GM23338 (cell line): ENCODE measurements around the gene FCER2. TPM values are rescaled to one million over a fixed set of nuclear protein-coding genes. Genes with fewer than 3 reads are reported as not detected.

ENCODE experiments used
- ATAC-seq: fragments of 200-7000 bp; cut with Tn5 transposase; 3 replicates; pipeline ENCODE4 v1.9.1; 2020
- DNase-seq: peaks from one replicate; pipeline ENCODE4 v3.0.0-alpha.2; 2015; ENCODE audit warnings: low spot score
- H2AFZ ChIP-seq: fragments of 200-600 bp; sonication (generic); 2 replicates; pipeline ENCODE4 v1.8.0; 2016; ENCODE audit warnings: antibody characterized with exemption, mild to moderate bottlenecking, moderate library complexity
- H3F3A ChIP-seq: fragments of 200-600 bp; sonication (generic); replicated peaks from 2 replicates; pipeline ENCODE4 v1.8.0; 2017; ENCODE audit warnings: antibody characterized with exemption, mixed run types, low read depth
- H3K27ac ChIP-seq: fragments of 200-600 bp; sonication (generic); 2 replicates; pipeline ENCODE4 v1.6.1; 2016; ENCODE audit warnings: low read depth
- H3K27me3 ChIP-seq: fragments of 200-600 bp; sonication (generic); 2 replicates; pipeline ENCODE4 v1.8.0; 2016; ENCODE audit warnings: mild to moderate bottlenecking, mixed run types, moderate library complexity; ENCODE audit not compliant: insufficient read depth
- H3K36me3 ChIP-seq: fragments of 200-600 bp; sonication (generic); 2 replicates; pipeline ENCODE4 v1.8.0; 2016; ENCODE audit warnings: mild to moderate bottlenecking; ENCODE audit not compliant: insufficient read depth
- H3K4me1 ChIP-seq: fragments of 200-600 bp; sonication (generic); 2 replicates; pipeline ENCODE4 v1.8.0; 2016; ENCODE audit warnings: mild to moderate bottlenecking, moderate library complexity; ENCODE audit not compliant: insufficient read depth
- H3K4me2 ChIP-seq: fragments of 200-600 bp; sonication (generic); 2 replicates; pipeline ENCODE4 v1.7.1; 2017; ENCODE audit warnings: mixed run types
- H3K4me3 ChIP-seq: fragments of 200-600 bp; sonication (generic); 2 replicates; pipeline ENCODE4 v1.6.1; 2016; ENCODE audit warnings: mixed run types
- H3K79me2 ChIP-seq: fragments of 200-600 bp; sonication (generic); replicated peaks from 2 replicates; pipeline ENCODE4 v1.8.0; 2017; ENCODE audit warnings: mild to moderate bottlenecking; ENCODE audit not compliant: insufficient read depth
- H3K9me2 ChIP-seq: fragments of 200-600 bp; sonication (generic); 2 replicates; pipeline ENCODE4 v1.8.0; 2017; ENCODE audit not compliant: insufficient read depth
- H4K20me1 ChIP-seq: fragments of 200-600 bp; sonication (generic); replicated peaks from 2 replicates; pipeline ENCODE4 v1.8.0; 2017; ENCODE audit warnings: mild to moderate bottlenecking; ENCODE audit not compliant: insufficient read depth
- H3K27ac Mint-ChIP-seq: 2 replicates; pipeline ENCODE4 v1.8.0; 2020; ENCODE audit warnings: inconsistent platforms, mild to moderate bottlenecking, moderate library complexity, mixed read lengths
- H3K27me3 Mint-ChIP-seq: 3 replicates; pipeline ENCODE4 v1.8.0; 2022; ENCODE audit warnings: low read depth, mild to moderate bottlenecking, moderate library complexity, mixed read lengths, inconsistent platforms; ENCODE audit not compliant: insufficient read depth, poor library complexity
- H3K36me3 Mint-ChIP-seq: 3 replicates; pipeline ENCODE4 v1.8.0; 2021; ENCODE audit warnings: low read depth, mild to moderate bottlenecking, inconsistent platforms, moderate library complexity, mixed read lengths
- H3K4me1 Mint-ChIP-seq: 3 replicates; pipeline ENCODE4 v1.8.0; 2020; ENCODE audit warnings: mild to moderate bottlenecking, inconsistent platforms, mixed read lengths
- H3K4me3 Mint-ChIP-seq: 3 replicates; pipeline ENCODE4 v1.8.0; 2021; ENCODE audit warnings: moderate library complexity, mild to moderate bottlenecking, inconsistent platforms, mixed read lengths
- H3K9me3 Mint-ChIP-seq: 3 replicates; pipeline ENCODE4 v1.8.0; 2020; ENCODE audit warnings: moderate library complexity, mild to moderate bottlenecking, inconsistent platforms, mixed read lengths
- CREB1 ChIP-seq: fragments of 250-450 bp; sonication (Bioruptor Pico); IDR thresholded peaks from 2 replicates; pipeline ENCODE4 v1.5.0; 2020; ENCODE audit warnings: low read depth, mild to moderate bottlenecking, moderate library complexity
- CTCF ChIP-seq, 2 experiments: fragments of 200-600 bp in 1 of 2; sonication (generic) in 1 of 2; conservative IDR thresholded peaks; 2 replicates each; pipeline versions ENCODE4 v1.5.1 to v1.6.1; 2016 to 2017; ENCODE audit warnings: antibody characterized with exemption in 2 of 2, low read depth in 2 of 2, mild to moderate bottlenecking in 2 of 2, moderate library complexity in 1 of 2
- EZH2 ChIP-seq: fragments of 200-600 bp; sonication (generic); IDR thresholded peaks from one replicate; pipeline ENCODE4 v1.8.0; 2017; ENCODE audit warnings: antibody characterized with exemption, mild to moderate bottlenecking, low read depth; ENCODE audit not compliant: unreplicated experiment
- EZH2phosphoT487 ChIP-seq: fragments of 200-600 bp; sonication (generic); IDR thresholded peaks from one replicate; pipeline ENCODE4 v1.8.1; 2018; ENCODE audit warnings: antibody characterized with exemption; ENCODE audit not compliant: unreplicated experiment
- JUNB ChIP-seq: IDR thresholded peaks from one replicate; pipeline ENCODE4 v1.6.1; 2016; ENCODE audit warnings: antibody characterized with exemption; ENCODE audit not compliant: unreplicated experiment
- NANOG ChIP-seq: IDR thresholded peaks from 2 replicates; pipeline ENCODE4 v1.6.1; 2016; ENCODE audit warnings: antibody characterized with exemption, borderline replicate concordance
- POLR2AphosphoS5 ChIP-seq: IDR thresholded peaks from 2 replicates; pipeline ENCODE4 v1.6.1; 2016; ENCODE audit warnings: antibody characterized with exemption, low read depth
- STAT1 ChIP-seq: IDR thresholded peaks from one replicate; pipeline ENCODE4 v1.6.1; 2016; ENCODE audit warnings: antibody characterized with exemption; ENCODE audit not compliant: unreplicated experiment
- ZNF114 ChIP-seq: fragments of 250-450 bp; sonication (Bioruptor Pico); IDR thresholded peaks from 2 replicates; pipeline ENCODE4 v1.5.0; 2020; ENCODE audit warnings: mild to moderate bottlenecking, moderate library complexity
- ZNF331 ChIP-seq: fragments of 250-450 bp; sonication (Bioruptor Pico); IDR thresholded peaks from 2 replicates; pipeline ENCODE4 v1.5.0; 2020; ENCODE audit warnings: low read depth, mild to moderate bottlenecking, moderate library complexity
- polyA plus RNA-seq: library from polyadenylated mRNA; unstranded; fragments of >200 nt; fragmentation: Nextera tagmentation; extraction: Ambion mirVana; gene quantifications from 2 replicates; pipeline ENCODE4 v1.2.1, GENCODE V29; 2016
- total RNA-seq: library from RNA; depleted of rRNA; stranded (reverse); fragments of >200 nt; shearing (Covaris generic); gene quantifications from 2 replicates; pipeline ENCODE4 v1.2.3, GENCODE V29; 2014
- TF ChIP-seq, protein P1 (sequence below): IDR thresholded peaks from one replicate; pipeline ENCODE4 v1.6.1; 2018; ENCODE audit warnings: antibody characterized with exemption; ENCODE audit not compliant: unreplicated experiment
- TF ChIP-seq, protein P2 (sequence below): IDR thresholded peaks from 2 replicates; pipeline ENCODE4 v1.6.1; 2016; ENCODE audit warnings: antibody characterized with exemption

FCER2 gene
- total and polyA plus RNA-seq, 2 experiments from 2014 or later, result 0.29 TPM; not detected in 1

DNA sequence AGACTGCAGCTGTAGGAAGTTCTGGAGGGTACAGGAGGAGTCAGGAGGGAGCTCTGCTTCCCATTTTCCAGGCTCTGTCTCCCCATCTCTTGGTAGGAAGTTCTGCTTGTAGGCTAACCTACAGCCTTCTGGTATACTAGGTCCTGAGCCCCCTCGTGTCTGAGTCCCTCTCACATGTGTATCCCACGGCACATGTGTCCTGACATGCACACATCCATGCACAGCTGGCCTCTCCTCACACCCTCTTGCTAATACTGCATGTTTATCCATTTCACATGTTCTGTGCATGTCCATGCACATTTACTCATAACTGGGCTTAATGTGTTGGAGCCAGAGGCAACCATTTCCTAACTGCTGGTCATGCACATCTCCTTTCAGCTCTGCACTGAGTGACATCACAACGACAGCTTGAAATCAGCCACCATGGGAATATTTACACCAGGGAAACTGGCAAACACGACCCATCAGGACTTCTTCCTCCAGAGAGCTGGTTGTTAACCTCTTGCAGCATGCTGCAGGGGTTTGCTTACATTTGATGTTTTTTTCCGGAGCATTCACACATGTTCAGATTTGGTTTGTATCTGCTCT is 42.4 kb upstream of the FCER2 start (continued):
- TF ChIP-seq EZH2 (no peak), CTCF (conservative IDR thresholded peaks at IDR 0.05; ENCODE audit: low read depth in 2 of 2) (no peak), POLR2AphosphoS5 (no peak)
- TF ChIP-seq, protein P1, sequence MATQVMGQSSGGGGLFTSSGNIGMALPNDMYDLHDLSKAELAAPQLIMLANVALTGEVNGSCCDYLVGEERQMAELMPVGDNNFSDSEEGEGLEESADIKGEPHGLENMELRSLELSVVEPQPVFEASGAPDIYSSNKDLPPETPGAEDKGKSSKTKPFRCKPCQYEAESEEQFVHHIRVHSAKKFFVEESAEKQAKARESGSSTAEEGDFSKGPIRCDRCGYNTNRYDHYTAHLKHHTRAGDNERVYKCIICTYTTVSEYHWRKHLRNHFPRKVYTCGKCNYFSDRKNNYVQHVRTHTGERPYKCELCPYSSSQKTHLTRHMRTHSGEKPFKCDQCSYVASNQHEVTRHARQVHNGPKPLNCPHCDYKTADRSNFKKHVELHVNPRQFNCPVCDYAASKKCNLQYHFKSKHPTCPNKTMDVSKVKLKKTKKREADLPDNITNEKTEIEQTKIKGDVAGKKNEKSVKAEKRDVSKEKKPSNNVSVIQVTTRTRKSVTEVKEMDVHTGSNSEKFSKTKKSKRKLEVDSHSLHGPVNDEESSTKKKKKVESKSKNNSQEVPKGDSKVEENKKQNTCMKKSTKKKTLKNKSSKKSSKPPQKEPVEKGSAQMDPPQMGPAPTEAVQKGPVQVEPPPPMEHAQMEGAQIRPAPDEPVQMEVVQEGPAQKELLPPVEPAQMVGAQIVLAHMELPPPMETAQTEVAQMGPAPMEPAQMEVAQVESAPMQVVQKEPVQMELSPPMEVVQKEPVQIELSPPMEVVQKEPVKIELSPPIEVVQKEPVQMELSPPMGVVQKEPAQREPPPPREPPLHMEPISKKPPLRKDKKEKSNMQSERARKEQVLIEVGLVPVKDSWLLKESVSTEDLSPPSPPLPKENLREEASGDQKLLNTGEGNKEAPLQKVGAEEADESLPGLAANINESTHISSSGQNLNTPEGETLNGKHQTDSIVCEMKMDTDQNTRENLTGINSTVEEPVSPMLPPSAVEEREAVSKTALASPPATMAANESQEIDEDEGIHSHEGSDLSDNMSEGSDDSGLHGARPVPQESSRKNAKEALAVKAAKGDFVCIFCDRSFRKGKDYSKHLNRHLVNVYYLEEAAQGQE, result no peak
- TF ChIP-seq, protein P2, sequence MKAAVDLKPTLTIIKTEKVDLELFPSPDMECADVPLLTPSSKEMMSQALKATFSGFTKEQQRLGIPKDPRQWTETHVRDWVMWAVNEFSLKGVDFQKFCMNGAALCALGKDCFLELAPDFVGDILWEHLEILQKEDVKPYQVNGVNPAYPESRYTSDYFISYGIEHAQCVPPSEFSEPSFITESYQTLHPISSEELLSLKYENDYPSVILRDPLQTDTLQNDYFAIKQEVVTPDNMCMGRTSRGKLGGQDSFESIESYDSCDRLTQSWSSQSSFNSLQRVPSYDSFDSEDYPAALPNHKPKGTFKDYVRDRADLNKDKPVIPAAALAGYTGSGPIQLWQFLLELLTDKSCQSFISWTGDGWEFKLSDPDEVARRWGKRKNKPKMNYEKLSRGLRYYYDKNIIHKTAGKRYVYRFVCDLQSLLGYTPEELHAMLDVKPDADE, result no peak

GRCh38 chr19:7743425-7743841 is 41.5 kb upstream of the FCER2 start:
- H3K36me3 ChIP-seq, result no peaks in the 10 kb centered on the region
- H3K9me2 ChIP-seq, result 0 out of 2 replicates have a peak, but pooled peaks cover 2% of the 10 kb centered on the region
- H3K4me3 Mint-ChIP-seq, result no peak overlapping the region; the same call in 2 of the 3 replicates
- H4K20me1 ChIP-seq, result no peaks in the 10 kb centered on the region
- DNase-seq (no peak), ATAC-seq (no peak)
- no peak overlapping the region for H3K4me3 ChIP-seq
- no peak overlapping the region for H3K27ac ChIP-seq
- H3K9me3 Mint-ChIP-seq, result no peaks in the 10 kb centered on the region; the same call in 2 of the 3 replicates
- peaks cover 12% of the 10 kb centered on the region; the same call in 1 of the 2 replicates for H3K4me1 ChIP-seq
- no peak overlapping the region for H3K4me2 ChIP-seq
- H3F3A ChIP-seq, result no peaks in the 10 kb centered on the region
- no peaks in the 10 kb centered on the region for H3K27me3 ChIP-seq
- no peaks in the 10 kb centered on the region for H3K79me2 ChIP-seq
- no peak overlapping the region for H3K27ac Mint-ChIP-seq
- H3K36me3 Mint-ChIP-seq, result no peaks in the 10 kb centered on the region
- H2AFZ ChIP-seq, result no peak overlapping the region
- H3K27me3 Mint-ChIP-seq, result peaks cover 5% of the 10 kb centered on the region
- H3K4me1 Mint-ChIP-seq, result peaks cover 17% of the 10 kb centered on the region
- TF ChIP-seq CTCF (conservative IDR thresholded peaks at IDR 0.05; ENCODE audit: low read depth in 2 of 2) (no peak), CREB1 (CRISPR knock-in tag) (no peak), ZNF331 (CRISPR knock-in tag) (no peak), ZNF114 (CRISPR knock-in tag) (no peak), EZH2phosphoT487 (no peak), NANOG (no peak), JUNB (no peak), STAT1 (no peak), EZH2 (no peak), POLR2AphosphoS5 (no peak)
- TF ChIP-seq, protein P1, result no peak
- TF ChIP-seq, protein P2, result no peak
